HG03045 (cell line): ENCODE data around the gene EMCN.
"Not testable (repeated sequence)": the region's sequence is repeated elsewhere in the genome, so short reads cannot be mapped to it uniquely, and the experiment has no call there.

ENCODE experiments used
- ATAC-seq: cut with Tn5 transposase; IDR thresholded peaks from one replicate; pipeline ENCODE4 v1.9.1; 2021; ENCODE audit warnings: mild to moderate bottlenecking, moderate library complexity; ENCODE audit not compliant: unreplicated experiment

The EMCN gene, protein sequence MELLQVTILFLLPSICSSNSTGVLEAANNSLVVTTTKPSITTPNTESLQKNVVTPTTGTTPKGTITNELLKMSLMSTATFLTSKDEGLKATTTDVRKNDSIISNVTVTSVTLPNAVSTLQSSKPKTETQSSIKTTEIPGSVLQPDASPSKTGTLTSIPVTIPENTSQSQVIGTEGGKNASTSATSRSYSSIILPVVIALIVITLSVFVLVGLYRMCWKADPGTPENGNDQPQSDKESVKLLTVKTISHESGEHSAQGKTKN

DNA sequence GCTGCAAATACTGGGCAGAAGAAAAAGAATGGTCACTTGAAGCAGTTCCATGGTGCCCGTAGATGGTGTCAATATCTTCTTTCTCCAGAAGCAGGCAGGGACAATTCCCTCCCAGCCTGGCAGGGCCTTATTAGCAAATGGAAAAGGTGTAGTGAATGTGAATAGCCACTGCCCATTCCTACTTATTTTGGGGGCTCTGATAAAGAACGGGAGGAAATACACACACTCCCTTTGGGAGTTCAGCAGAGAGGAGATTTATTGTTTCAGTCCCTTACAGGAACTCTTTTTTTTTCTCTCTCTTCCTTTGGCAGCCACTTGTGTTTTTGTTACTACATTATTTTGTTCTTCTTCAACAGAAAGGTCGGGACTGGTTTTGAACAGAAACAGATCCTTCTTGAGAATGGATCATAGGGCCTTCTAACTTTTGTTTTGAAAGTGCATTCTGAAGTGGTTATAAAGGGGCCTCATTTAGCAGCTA, at the start of gene EMCN:
Gene EMCN (minus strand): TSS at position 159 of the 478 bp plus-strand sequence. CDS start 108 bp downstream, at position 51.
- no peak for ATAC-seq

DNA sequence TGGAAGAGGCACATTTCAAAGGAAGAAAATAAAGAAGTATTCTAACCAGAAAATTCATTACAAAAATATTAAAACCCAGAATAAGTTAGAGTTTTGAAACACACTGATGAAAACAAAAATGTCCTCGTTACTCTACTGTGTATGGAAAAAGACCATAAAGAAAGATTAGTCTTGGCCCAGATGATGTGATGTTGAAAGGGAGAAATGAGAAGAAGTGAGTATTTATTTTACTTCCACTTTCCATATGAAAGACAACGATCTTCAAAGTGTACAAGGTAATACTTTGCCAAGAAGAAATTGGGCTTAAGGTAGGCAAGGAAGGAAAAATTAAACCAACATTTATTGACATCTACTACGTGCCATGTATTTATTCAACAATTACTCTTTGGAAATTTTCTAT, 48.6 kb upstream of the EMCN start:
- ATAC-seq, result no peak

DNA sequence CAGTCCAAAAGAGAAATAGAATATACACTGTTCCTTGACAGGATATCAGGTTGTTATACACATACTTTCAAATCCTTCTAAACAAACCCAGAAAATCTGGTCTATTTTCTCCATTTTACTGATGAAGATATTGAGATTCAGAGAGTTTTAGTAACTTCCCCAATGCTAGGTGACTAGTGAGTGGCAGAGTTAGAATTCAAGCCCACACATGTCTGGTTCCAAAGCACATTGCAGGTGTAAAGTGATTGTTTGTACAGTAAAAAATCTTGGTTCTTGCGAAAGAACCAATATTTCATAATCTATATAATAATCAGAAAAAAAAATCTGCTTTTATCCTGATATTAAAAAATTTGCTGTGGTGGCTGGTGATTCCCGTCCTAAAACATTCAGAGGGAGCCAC, 39.5 kb upstream of the EMCN start:
- ATAC-seq, result no peak

DNA sequence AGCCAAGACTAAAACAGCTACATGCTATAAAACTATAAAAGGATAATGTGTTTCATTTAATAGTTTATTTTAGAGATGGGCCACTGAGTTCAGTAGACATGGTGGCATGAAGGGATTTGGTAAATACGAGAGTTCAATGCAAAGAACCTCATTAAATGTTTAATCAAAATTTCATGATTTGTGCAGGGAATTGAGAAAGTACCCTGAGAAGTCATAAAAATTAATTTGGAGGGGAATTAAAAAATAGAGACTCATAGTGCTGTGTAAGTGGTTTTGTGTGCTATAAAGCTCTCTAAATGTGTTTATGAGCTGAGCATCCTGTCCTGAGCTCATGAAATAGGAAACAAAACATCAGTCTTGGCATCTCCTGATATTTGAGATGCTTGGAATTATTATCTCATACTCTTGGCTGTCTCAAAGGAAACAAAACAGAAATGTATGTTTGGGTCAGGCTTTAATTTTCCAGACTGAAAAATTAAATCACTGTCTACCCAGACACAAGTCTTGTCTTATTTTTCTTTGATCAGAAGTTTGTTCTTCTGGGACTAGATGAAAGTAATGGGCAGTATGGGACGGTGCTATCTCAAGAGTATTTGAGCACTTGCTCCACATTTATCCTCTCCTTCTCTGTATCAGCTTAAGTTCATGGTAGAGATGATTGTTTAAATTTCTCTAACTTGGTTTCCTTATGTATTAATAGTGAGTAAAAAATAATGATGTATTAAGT, 38.0 kb upstream of the EMCN start:
- no peak for ATAC-seq

DNA sequence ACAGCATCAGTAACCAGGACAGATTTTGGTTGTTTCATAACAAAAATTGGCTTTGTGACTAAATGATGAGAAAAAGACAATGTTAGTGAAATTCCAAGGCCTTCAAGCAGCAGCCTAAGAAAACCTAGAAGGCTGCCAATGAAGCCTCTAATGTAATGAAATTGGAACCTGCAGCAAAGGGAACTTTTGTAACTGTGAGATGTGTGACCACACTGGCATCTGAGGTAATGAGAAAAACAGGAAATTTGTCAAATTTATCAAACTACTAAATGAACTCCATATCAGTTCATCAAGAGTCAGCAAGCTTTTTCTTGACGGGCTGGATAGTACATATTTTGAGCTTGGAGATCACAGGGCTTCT, 30.4 kb upstream of the EMCN start:
- no peak for ATAC-seq

DNA sequence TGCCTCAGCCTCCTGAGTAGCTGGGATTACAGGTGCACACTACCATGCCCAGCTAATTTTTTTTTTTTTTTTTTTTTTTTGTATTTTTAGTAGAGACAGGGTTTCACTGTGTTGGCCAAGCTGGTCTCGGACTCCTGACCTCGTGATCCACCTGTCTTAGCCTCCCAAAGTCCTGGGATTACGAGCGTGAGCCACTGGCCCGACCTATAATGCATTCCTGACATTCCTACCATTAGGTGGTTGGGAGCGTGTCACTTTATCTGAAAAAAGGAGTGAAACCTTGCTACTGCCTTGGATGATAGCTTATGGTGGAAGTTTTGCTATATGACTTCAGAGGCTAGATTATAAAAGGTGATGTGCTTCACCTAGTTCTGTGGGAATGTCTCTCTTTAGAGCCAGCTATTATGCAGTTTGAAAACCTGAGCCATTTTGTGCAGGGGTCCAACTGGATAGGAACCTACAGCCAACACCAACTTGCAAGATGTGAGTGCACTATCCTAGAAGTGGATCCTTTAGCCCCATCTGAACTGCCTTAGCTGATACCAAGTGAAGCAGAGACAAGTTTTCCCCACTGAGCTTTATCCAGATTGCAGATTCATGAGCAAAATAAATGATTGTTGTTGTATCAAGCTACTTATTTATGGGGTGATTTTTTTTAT, 29.8 kb upstream of the EMCN start:
- no peak for ATAC-seq

DNA sequence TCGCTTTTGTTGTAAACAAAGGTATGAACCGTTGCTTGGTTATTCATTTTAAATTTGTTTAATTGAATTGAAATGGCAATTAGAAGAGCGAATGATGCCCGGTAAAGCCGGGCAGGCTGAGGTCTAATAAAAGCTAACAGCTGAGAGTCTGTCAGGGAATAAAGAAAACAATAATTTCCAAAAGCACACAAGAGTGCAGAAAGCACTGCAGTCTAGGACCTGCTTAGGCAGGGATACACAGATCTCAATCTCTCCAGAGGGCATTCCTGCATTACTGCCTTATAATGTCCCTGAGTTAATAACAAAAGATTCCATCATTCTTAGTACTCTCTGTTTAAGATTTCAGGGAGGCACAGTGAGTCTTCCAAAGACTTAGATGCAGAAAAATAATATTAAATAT, 27.6 kb upstream of the EMCN start:
- ATAC-seq, result no peak

DNA sequence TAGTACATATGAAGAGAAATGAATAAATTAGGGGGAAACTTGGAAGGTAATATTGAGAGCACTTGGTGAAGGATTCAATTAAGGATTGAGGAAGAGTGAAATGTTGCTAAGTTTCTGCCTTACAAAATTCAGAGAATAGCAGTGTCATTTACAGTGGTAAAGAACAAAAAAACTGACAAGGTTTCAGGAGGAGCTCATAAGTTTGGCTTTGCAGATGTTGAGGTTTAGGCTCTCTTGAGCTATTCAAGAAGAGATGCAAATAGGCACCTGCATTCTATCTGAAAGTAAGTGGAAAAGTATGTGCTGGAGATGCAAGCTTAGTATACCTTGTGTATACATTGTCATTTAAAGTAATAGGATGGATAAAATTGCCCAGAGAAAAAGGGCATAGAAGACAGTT, 22.3 kb upstream of the EMCN start:
- ATAC-seq, result no peak

DNA sequence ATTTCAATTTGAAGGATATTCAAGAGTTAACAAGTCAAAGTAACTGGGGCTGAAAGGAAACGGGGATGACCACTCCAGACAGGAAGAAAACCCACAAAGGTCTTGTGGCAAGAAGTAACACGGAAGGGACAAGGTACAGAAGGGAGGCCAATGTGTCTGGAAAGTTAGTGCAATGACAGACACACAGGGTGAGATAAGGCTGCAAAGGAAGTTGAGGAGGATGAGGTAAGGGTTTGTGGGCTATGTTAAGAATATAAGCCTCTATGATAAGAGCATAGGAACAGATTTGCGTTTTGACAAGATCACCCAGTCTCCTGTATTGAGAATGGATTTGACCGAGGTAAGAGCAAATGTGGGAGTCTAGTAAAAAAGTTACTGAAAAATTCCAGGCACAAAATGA, 21.9 kb upstream of the EMCN start:
- ATAC-seq, result no peak

DNA sequence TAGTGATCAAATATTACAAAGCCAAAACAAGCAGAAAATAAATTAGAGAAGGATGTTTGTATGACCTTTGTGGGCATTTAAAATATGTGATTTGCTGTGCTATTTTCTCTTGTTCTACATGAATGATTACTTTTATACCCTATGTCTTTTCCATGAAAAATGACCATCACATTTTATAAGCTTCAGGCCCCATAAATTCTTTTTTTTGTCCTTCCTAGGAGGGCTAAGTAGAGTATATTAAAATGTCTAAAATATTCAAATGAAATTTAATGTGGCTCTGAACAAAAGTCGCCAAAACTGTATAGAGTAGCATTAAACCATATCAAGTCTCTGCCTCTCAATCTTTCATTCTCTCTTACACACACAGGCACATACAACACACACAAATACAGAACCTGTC, 15.9 kb upstream of the EMCN start:
- no peak for ATAC-seq

DNA sequence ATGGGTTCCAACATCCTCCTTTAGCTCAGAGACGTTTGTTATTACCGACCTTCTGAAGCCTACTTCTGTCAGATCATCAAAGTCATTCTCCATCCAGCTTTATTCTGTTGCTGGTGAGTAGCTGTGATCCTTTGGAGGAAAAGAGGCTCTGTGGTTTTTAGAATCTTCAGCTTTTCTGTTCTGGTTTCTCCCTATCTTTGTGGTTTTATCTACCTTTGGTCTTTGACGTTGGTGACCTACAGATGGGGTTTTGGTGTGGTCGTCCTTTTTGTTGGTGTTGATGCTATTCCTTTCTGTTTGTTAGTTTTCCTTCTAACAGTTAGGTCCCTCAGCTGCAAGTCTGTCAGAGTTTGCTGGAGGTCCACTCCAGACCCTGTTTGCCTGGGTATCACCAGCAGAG, 12.3 kb upstream of the EMCN start:
- not testable (repeated sequence) for ATAC-seq

DNA sequence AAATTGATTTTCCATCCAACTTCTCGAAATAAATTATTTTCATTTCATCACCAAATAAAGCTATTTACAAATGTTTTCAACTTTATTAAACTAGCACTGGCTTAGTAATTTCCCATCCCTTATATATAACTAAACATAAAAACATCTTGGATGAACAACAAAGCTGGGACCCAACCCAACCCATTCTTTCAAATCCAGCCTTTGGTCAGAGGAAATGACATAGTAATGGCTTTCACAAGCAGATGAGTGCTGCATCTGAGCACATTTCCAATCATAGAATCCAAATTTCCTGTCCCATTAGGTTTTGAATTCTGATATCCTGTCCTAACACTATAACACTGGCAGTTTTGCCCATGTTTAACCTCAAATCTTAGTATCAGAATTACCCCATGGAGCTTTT, 7.9 kb upstream of the EMCN start:
- ATAC-seq, result no peak

DNA sequence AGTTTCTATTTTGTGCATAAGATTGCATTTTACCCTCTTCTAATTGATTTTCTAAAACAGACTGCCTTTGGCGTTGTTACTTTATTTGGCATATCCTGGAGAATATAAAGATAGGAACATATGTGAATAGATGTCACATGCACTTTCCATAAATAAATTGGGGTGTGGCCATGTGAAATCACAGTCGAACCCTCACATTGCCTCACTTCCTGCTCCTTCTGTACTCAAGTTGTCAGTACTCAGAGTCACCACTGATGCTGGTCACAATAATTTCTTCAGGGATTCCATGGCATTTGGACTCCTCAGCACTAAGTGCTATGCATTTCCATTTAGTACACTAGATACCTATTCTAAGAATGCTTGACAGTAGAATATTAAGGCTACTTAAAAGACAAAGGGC, 1.4 kb upstream of the EMCN start:
- no peak for ATAC-seq

DNA sequence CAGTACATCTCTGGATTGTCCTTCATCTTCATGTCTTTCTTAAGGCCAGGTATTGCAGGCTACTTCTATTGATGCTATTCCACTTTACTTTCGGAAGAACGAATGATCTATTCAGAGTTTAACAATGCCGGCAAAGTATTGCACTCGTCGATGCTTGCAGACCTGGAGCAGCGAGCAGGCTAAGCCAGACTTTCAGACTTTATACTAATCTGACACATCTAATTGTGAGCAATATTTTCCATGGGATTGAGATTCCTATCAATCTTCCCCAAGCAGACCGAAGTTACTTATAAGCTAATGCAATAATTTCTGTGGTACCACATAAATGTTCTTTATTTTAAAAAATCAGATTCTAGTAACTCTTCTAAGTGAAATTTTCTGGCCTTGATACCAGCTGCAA, 1.6 kb downstream of the EMCN start:
- no peak for ATAC-seq

DNA sequence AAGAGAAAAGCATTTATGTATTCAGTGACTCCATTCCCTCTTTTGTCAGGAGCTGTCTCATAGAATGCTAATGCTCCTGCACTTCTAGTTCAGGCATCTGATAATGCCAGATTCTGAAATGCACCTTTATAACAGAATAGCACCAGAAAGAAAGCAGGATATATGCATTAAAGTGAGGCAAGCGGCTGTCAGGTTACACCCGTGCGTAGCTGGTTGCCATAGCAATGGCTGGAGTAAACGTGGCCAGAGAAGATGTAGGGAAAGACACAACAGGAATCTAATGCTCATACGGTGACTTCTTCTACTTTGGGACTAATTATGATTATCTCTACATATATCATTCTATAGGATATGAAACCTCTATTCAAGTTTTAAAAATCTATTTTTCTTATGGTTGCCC, 5.9 kb downstream of the EMCN start:
- no peak for ATAC-seq

DNA sequence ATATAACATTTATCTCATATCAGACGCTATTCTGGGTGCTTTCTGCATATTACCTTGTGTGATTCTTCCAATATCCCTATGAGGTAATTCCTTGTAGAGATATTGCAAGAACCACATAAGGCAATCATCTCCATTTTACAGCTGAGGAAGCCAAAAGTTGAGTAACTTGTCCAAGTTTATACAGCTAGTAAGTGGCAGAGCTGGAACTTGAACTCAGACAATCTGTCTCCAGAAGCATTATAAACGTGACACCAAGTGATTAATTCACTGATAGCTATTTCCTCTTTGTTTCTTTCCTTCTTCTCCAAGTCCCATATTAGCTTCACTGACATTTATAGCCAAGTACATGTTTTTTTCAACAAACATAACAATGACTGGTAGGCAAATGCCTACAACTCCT, 7.3 kb downstream of the EMCN start:
- ATAC-seq, result no peak

DNA sequence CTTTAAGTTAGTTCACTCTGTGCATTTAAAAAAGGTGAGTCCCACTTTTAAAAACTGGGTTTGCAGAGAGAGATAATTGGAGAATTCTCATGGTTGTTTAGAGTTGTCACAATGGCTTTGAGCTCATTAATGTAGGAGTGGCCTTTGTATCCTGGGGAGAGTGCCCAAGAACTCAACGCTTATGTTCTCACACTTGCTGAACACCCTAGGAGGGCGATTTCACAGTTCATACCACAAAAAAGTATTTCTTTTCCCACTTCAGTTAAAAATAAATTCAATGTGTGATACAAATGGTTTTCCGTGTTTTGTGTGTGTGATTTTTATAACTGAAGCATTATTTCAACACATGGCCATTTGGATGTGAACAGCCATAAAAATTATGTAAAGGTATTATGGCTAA, 8.4 kb downstream of the EMCN start:
- no peak for ATAC-seq

DNA sequence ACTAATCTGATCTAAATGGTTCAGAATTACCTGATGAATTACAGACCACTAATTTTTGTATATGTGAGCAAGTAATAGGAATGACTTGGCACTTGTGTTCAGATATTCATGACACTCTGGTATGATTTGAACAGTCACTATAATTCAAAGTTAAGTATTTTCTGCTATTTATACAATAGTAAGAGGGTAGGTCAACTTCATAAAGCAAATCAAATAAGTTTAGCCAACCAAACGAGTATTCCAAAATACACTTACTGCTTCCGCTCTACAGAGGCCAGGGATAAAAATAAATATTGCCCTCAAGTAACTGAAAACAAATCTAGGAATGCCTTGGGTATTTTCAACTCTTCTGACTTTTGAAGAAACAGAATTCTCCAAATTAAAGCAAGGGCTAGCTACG, 9.1 kb downstream of the EMCN start:
- no peak for ATAC-seq

DNA sequence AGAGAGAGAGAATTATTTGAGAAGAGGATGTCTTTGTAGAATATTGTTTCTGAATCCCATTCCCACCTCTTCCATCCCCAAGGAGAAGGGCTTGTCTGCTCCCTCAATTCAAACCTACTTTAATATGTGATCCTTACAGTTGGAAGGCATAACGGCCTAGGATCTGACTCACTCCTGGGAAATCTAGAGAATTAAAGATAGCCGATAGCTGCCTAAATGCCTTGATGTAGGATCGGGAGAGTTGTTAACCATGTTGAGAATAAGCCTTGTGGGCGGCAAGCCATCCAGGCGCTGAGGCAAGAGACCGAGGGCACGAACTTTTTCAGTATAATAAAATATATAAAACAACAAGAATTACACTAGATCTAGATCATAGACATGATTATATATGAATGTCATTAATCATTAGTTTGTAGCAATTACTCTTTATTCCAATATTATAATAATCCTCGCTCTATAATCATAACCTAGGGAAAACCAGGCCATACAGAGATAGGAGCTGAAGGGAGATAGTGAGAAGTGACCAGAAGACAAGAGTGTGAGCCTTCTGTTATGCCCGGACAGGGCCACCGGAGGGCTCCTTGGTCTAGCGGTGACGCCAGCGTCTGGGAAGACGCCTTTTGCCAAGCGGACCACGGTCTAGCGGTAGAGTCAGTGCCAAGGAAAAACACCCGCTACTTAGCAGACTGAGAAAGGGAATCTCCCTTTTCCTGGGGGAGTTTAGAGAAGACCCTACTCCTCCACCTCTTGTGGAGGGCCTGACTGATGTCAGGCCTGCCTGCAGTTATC, 13.5 kb downstream of the EMCN start:
- no peak for ATAC-seq

DNA sequence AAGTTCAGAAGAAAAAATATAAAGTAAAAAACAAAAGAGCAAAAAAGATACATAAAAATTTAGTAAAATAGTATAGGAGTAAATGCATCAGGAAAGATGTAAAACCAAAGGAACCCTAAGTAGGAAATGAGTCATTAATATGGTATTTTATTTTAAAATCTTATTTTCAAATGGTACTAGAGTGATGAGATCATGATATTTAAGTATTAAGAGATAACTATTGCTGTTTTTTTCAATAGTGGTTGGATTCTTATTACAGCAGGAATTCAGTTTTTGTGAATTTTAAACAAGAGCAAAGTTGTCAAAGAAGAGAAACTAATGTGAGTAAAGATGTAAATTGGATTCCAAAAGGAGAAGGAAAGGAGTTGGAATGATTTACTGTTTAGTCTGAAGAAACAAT, 20.0 kb downstream of the EMCN start:
- no peak for ATAC-seq

DNA sequence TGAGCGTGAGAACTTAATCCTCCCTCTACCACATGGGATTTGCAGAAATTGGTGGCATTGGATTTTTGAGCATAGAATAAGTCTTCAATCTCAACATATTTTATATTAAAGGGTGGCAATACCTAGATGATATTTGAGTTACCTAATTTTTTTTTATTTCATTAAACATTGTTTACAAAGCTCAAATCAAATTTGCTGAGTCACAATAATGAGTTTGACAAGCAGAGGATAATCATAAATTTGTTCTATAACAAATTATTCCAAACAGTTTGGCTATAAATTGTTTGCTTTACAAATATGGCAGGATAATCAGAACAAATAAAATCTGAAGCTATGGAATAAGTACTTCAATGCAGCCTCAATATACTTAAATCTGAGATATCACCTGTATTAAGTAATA, 22.7 kb downstream of the EMCN start:
- no peak for ATAC-seq
